ENCODE measurements around the gene HIC2.
"Not testable (repeated sequence)": the region's sequence is repeated elsewhere in the genome, so short reads cannot be mapped to it uniquely, and the experiment has no call there.

HIC2 gene

DNA sequence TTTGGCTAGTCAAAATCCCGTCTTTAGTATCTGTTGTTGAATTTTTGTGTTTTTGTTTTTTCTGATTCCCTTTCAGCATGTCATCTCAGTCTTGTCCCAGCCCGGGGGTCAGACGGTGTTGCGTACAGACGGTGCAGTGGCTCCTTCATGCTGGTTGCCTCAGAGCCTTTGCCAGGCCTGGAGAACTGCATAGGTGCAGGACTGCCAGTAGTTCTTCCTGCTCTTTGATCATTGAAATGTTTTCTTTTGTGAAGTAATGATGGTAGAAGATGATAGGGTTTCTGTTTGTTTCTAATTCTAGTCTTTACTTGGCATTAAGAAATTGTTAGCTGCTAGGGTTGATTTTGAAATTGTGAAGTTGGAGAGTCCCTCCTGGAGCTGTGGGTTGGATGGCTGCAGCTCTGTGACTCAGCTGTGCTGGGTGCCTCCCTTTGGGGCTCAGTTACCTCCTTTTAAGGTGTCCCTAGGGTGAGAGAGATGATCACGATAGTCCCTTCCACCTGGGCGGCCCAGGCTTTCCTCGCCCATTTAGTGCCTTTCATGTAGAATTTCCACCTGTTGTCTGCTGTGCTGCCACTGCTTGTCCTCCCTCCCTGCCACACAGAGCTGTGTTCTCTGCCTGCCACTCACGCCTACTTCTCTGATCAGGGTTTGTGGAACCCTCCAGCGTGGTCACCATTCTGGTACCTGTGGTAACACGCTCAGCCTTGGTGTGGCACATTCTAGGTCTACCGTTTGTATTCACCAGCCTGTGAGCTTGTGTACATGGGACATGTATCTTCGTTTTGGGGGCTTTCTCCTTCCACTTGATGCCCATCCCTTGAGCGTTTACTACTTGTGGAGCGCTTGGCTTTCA, 17.4 kb downstream of the HIC2 start:
- not testable (repeated sequence) for DNase-seq

DNA sequence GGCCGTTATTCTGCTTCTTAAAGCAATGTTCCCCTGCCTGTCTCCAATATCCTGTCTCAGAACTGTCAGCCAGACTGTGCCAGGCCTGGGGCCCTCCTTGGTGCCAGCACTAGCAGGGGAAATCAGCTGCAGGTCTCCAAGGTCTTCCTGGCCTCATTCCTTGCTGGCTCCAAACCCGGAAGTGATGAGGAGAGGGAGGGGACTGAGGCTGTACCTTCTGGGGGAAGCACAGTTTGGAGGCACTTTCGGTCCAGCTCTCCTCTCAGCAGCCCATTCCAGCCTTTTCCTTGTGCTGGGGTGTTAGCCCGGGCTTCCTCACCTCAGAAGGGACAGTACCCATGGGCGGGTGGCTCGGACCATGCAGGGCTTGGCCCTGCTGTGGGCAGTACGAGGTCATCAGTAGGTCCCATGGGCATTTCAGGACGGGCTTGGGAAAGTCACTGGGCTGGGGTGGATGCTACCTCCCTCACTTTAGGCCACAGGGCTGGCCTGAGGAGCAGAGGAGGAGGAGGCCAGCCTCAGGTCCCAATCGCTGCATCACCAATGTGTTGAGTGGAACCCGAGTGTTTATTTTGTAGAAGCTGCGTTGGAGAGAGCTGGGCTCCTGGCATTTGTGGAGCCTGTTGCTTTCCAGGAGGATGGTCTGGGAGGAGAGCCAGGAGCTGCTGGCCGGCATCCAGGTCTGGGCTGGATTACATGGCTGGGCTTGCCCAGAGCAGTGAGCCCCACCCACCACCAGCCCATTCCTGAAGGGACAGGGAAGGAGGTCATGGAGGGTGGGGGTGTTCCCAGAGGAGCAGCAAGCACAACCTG, 19.0 kb downstream of the HIC2 start:
- not testable (repeated sequence) for DNase-seq

DNA sequence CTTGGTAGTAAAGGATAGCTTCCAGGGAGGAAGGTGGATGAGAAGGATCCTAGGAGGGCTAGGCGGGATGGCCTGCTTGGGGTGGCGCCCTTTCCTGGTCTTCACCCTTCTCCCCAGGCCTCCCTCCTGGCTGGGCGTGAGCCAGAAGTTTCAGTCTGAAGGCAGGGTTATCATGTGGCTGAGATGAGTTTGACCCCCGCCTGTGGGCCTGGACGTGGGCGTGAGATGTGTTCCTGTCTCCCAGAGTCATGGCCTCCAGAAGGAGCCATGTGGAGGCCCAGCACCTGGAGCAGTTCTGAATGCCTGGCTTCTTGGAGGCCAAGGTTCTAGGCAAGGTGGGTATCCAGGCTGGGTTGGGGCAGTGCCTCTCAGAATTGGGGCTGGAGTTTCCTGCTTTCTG, 20.8 kb downstream of the HIC2 start:
- not testable (repeated sequence) for DNase-seq

DNA sequence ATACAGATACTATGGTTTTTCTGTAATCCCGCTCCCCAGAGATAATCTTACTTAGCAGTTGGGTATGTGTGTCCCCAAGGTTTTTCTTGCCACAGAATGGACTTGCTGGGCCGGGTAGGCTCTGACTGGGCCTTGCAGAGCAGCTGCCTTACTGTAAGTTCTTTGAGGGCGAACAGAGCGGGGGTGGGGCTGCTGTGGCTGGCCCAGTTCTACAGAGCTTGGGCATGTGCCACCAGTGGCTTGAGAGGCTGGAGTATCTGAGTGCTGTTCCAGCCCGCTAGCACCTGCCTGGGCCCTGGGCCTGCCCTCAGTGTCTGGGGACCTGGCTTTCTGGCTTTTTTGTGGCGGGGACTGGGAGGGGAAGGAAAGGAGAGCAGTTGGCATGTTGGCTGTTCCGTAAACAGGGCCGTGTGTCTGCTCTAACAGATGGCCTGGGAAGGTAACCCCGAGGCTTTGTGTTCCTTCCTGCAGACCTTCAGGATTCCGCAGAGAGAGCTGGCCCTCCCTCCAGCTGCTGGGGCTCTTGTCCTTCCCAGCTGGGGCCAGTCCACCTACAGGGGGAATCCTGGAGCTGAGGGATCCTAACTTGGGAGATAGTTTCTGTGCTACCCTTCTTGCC, 23.0 kb downstream of the HIC2 start:
- DNase-seq: not testable (repeated sequence)

DNA sequence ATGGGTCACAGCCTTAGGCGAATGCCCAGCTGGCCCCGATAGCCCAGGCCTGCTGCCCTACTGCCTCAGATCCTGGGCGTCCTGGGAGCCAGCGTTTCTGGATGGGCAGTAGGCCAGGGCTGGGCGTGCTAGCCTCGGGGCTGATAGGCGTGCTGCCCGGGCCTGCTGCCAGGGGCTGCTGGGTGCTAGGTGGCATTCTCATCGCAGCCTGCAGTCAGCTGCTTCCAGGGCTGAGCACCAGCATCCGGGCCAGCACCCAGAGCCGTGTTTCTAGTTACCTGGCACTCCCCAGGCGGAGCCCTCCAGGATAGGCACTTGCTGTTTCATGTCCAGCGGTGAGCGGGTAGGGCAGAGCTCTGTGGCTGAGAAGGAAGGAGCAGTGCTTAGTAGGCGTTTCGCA, 23.5 kb downstream of the HIC2 start:
- not testable (repeated sequence) for DNase-seq

- DNase-seq: not testable (repeated sequence)
Observed at GRCh38 chr22:21441170-21441569, 24.0 kb downstream of the HIC2 start.

DNA sequence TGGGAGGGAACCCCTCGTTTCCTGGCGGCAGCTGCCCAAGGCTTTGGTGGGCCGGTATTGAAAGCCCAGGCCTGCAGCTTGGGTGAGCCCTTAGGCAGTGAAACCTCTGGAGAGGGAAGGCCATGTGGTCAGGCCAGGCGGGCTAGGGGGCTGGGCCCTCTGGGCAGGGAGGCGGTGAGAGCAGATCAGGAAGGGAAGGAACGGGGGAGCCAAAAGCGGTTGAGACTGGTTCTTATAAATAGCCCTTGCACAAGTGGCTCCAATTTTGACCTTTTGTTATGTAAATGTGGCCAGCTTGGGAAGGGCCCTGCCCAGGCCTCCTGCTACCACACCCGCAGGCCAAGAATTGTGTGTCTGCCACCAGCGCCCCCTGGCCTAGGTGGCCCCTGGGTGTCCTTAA, 25.0 kb downstream of the HIC2 start:
- DNase-seq: not testable (repeated sequence)

DNA sequence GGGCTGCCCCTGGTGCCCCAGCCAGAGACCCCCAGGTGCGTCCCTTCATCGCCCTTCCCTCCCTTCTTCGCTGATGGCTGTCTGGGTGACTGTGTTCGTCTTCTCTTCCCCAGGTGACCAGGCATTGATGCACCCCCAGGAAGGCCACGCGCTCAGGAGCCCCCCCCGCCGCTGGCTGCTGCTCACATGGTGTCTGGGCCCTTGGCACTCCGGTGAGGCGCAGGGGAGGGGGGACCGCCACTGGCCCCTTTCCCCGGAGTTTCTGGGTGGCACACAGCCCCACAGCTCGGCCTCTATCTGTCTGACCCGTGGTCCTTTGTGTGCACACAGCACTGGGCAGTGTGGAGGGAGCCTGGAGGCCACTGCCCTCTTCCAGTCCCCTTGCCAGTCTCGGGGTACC, 25.5 kb downstream of the HIC2 start:
- not testable (repeated sequence) for DNase-seq

DNA sequence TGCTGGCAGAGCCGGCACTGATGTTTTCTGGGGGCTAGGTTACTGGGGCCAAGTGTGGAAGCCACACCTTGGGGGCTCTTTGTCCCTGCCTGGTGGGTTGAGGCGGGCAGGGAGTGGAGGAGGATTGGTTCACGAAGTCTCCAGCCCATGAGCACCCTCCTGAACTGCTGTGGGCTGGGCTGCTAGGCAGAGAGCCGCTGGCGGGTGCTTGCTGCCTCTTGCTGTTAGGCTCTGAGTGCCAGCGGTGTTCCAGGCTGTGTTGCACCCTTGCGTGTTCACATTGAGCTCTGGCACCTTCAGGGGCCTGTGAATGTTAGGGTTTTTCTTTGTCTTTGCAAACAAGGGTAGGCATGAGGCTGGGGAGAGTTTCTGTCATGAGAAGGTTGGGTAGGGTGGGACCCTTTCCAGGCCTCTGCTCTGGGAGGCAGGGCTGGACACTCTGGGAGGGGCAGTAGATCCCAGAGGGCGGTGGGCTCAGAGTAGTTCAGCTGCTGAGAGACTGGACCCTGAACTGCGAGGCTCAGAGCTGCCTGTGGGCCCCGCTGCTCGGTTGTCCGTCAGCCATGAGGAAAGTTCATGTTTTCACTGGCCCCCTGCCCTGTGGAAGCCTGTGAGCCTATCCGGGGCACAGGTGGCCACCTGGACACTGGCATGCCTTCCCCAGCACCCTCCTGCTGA, 26.0 kb downstream of the HIC2 start:
- DNase-seq: no peak

DNA sequence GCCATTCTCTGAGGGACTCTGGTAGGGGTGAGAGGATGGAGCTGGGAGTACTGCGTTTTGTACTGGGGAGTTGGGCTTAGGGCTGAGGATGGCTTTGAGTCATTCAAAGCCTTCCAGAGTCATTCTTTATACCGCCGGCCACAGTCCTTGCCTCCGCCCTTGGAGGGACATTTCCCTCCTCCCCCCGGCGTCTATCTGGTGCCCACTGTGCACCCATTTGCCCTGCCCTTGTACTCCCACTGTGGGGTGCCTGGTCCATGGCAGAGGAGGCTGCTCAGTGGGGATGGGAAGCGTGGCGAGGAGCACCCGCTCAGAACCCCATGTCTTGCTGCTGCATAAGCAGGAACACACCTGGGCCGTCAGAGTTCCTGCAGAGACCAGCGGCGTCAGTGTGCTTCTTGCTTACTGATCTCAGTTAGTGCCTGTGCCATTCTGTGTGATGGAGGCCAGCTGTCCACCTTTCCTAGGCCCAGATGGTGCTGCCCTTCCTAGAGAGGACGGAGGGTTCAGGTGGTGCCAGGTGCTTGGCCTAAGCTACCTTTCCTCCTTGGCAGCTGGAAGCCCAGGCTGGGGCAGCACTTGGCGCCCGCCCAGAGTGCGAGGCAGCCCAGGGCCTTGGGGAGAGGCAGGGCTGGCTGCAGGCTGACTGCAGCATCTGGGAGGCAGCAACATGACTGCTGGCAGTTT, 26.7 kb downstream of the HIC2 start:
- DNase-seq: no peak

- no peak for DNase-seq
Observed at GRCh38 chr22:21444701-21445436, 27.7 kb downstream of the HIC2 start.

DNA sequence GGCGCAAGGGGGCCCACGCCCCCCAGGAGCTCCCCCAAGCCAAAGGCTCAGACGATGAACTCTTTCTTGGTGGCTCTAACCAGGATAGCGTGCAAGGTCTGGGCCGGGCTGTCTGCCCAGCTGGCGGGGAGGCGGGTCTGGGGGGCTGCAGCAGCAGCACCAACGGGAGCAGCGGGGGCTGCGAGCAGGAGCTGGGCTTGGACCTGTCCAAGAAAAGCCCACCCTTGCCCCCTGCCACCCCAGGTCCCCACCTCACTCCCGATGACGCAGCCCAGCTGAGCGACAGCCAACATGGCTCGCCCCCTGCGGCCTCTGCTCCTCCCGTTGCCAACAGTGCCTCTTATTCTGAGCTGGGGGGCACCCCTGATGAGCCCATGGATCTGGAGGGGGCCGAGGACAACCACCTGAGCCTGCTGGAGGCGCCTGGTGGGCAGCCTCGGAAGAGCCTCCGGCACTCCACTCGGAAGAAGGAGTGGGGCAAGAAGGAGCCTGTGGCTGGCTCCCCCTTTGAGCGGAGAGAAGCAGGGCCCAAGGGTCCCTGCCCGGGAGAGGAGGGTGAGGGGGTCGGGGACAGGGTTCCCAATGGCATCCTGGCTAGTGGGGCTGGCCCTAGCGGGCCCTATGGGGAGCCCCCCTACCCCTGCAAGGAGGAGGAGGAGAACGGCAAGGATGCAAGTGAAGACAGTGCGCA, 28.4 kb downstream of the HIC2 start:
- DNase-seq: no peak

- DNase-seq: no peak
Observed at GRCh38 chr22:21446128-21446826, 29.1 kb downstream of the HIC2 start.

DNA sequence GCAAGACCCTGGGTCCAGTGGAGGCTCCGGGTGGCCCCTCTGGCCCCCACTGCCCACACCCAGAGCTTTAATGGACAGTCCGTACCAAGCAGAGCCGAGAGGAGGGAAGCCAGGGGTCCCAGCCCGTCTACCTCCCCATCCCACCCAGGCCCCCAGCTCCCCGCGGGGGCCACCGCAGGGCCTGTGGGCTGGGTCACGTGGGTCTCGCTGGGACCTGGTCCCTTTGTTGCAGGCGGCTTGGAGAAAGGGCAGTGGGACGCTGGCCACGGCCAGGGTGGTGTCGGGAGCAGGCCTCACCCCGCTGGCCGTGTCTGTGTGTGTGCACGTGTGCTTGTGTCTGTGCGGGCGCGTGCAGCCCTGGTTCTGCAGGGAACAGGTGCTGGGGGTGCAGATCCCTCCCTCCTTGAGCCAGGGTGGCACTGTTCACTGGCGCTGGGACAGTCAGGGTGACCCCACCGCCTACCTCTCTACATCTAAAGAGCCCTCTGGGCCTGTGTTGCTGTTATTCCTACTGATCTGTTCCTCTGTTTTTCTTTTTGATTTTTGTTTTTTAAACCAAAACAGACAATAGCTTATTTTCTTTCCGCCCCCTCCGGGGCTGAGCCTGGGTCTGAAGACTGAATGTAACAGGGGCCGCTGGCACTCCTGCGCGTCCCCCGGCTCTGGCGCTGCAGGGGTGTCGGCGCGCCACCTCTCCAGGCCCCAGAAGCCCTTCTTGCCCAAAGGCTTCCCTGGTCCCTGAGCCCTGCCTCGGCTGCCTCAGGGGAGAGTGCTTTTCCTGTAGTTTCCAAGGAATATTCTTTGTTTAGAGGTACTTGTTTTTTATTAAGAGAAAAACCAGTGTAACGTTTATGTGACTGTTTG, 29.9 kb downstream of the HIC2 start:
- no peak for DNase-seq

- DNase-seq: no peak
Observed at GRCh38 chr22:21447694-21448402, 30.7 kb downstream of the HIC2 start.

GRCh38 chr22:21448627-21449416, 31.7 kb downstream of the HIC2 start:
- no peak for DNase-seq
